Measurements from ENCODE around the gene CYP1B1.

DNA sequence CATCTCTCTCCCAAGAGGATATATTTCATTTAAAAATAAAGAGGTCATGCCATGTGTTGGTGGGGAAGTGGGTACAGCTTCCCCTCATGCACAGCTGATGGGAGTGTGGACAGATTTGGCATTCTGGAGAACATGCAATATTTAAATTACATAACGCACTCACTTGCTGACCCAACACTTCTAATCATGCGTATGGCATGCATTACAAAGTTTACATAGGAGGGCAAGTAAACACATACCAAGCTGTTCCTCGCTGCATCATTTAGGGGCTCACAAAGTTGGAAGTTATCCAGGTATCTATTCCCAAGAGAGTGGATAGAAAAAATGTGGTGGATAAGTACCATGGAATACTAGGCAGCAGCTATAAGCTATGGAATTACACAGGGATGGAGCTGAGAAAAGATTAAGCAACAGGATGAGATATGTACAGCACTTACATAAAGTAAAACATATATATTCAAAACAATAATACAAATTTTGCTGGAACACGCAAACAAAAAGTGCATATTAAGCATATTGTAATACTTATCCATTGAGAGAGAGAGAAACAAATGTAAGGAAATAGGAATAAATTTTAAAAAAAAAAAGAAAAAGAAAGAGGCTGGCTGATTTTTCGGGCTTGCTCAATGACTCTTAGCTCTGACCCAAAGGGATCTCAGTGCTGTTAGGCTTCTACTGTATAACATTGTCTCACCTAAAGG lies 11.0 kb downstream of the CYP1B1 start:
- TF ChIP-seq, protein P1, sequence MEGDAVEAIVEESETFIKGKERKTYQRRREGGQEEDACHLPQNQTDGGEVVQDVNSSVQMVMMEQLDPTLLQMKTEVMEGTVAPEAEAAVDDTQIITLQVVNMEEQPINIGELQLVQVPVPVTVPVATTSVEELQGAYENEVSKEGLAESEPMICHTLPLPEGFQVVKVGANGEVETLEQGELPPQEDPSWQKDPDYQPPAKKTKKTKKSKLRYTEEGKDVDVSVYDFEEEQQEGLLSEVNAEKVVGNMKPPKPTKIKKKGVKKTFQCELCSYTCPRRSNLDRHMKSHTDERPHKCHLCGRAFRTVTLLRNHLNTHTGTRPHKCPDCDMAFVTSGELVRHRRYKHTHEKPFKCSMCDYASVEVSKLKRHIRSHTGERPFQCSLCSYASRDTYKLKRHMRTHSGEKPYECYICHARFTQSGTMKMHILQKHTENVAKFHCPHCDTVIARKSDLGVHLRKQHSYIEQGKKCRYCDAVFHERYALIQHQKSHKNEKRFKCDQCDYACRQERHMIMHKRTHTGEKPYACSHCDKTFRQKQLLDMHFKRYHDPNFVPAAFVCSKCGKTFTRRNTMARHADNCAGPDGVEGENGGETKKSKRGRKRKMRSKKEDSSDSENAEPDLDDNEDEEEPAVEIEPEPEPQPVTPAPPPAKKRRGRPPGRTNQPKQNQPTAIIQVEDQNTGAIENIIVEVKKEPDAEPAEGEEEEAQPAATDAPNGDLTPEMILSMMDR (IDR thresholded peaks at IDR 0.05), result no peak
- TF ChIP-seq POLR2AphosphoS5 (IDR thresholded peaks at IDR 0.05) (no peak), POLR2A (IDR thresholded peaks at IDR 0.05) (no peak)

All from prostate gland (tissue), 2 donors.